Activated T-cell treated with anti-CD3 and anti-CD28 coated beads for 4 hours (primary cell): Measurements from ENCODE around the gene ANGPTL2.

Experiments
- DNase-seq: peaks from one replicate; pipeline ENCODE4 v3.0.0-alpha.2; 2020

ANGPTL2 gene

GRCh38 chr9:127074561-127075548, 47.6 kb downstream of the ANGPTL2 start:
- DNase-seq = no peak

DNA sequence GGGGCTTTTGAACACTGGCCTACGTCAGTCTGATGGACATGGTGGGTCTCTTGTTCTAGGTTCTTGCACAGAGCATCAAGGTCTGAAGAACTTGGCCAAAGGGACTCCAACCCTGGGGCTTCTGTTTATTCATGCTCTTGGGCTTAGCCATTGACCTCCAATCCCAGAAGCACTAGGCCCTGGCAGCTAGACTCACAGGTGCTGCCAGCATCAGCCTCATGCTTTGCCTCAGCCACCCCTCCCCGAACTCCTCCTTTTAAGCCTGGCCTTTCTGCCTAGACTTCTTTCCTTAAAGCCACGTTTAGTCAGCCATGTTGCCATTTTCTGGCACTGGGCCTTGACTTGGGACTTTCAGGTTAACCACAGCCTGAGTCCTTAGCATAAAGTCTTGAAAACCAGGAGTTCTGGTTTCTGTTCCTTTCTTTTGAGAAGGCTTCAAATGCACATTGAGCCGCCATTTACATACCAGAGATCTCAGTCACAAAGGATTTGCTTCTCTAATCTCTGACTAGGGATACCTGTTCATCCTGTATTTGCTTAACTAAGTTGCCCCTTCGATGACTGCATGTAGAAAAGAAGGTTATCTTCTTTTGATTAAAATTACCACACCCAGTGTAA, 54.7 kb downstream of the ANGPTL2 start:
- no peak for DNase-seq

GRCh38 chr9:127066851-127067136, 55.6 kb downstream of the ANGPTL2 start:
- no peak for DNase-seq

- DNase-seq = no peak
Measured at GRCh38 chr9:127066060-127066850, 56.2 kb downstream of the ANGPTL2 start.

DNA sequence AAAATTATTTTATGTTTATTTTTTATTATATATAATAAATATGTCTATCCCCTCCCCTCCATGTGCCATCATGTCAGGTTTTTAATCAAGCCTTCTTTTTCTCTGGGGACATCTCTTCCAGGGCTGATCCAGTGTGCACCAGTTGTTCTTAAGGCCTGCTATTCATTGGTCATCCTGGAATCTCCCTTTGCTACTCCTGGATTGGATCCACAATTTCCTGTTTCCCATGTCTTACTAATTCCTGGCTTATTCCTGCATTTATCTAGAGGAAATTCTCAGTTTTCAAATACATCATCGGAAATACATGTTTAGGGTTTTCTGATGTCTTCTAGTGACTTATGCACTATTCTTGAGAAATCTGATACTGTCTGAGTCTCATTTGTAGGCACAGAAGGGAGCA, 56.8 kb downstream of the ANGPTL2 start:
- DNase-seq = no peak

- no peak for DNase-seq
Measured at GRCh38 chr9:127064335-127064734, 58.1 kb downstream of the ANGPTL2 start.

DNA sequence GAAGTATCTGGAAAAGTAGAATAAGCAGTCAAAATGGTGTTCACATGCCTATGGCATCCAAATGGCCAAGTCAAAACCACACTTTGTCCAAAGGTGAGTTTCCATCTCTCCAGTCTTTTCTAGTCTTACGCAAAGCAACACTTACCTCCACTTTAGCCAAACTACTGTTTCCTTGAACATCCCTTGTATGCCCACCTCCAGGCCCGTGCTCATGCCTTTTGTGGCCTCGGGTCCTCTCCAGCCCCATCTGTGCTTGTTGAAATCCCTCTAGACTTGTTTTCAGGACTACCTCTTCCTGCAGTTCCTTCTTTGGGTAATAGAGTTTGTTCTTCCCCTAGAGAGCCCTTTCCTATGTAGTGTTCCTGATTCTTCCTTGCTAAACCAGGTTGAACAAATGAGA, 61.0 kb downstream of the ANGPTL2 start:
- no peak for DNase-seq

DNA sequence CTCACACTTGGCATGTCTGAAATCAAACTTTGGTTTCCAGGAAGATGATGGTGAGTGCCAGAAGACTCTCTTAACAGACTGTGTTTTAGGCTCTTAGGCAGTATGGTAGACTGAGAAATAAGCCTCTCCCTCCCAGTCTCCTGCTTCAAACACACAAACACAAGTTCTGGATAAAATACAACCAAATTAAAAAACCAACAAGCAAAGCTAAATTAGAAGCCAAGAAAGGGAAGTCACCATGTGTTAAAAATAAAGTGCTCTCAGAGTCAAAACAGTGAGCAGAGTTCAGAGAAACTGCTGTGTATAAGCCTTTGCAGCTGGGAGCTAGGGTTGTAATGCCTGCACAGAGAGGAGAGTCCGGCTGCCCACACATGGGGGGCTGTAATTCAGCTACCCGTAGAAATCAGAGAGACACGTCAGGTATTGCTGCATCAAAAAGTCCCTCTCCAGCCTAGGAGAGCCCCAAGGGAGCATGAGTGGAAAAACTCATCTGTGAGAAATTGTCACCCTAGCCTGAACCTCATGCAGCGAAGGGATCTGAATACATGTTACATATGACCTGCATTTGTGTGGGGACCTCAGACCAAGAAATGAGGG, 62.6 kb downstream of the ANGPTL2 start:
- DNase-seq = no peak

DNA sequence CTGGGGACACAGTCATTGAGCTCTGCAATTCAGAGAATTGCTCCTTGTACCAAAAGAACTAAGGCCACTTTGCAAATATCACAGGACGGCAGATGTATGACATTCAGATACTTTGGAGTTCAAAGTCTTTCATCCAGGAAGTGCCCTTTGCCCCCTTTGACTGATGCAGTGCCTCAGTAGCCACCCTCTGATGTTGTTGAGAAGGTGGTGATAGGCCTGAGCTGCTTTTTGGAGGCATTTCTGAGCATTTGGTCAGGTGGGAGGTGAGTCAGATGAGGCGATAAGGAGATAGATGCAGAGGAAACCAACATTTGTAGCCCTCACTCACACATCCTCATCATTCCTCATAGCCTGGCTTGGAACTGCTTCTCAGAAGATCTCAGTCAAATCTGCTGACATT, 63.4 kb downstream of the ANGPTL2 start:
- no peak for DNase-seq

DNA sequence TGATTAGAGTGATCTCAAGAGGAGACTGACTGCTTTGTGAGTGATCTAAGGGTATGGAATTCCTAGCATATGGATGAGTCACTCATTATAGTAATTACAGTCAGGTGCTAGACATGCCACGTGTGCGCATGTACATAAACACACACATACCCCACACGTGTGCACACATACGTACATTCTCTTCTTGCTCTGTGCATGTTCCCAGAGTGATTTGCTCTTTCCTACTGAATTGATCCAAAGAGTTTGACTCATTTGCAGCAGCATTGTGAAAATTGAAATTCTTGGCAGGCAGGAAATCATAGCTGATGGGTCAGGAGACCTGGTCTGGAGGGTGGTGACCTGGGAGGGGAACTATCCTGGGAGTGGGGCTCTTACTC, 63.8 kb downstream of the ANGPTL2 start:
- DNase-seq = no peak

- DNase-seq = no peak
Measured at GRCh38 chr9:127058011-127058644, 64.3 kb downstream of the ANGPTL2 start.

DNA sequence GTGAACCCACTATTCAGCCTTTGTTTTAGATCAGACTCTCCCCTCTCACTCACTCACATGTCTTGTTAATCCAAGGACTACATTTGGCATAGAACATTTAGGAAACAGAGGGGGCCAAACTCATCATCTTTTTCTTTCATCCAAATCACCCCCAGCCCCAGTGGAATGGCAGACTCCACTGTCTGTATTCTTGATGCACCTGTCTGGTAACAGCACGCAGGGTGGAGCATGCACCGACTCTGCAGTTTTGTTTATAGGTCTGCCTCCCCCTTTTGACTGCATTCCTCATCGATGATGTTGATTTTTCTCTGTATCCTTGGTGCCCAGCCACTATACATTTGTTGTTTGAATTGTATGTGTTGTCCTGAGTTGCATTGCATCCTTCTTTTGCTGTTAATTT, 66.0 kb downstream of the ANGPTL2 start:
- no peak for DNase-seq

GRCh38 chr9:127055745-127056402, 66.6 kb downstream of the ANGPTL2 start:
- DNase-seq = no peak

GRCh38 chr9:127053960-127054359, 68.5 kb downstream of the ANGPTL2 start:
- no peak for DNase-seq

DNA sequence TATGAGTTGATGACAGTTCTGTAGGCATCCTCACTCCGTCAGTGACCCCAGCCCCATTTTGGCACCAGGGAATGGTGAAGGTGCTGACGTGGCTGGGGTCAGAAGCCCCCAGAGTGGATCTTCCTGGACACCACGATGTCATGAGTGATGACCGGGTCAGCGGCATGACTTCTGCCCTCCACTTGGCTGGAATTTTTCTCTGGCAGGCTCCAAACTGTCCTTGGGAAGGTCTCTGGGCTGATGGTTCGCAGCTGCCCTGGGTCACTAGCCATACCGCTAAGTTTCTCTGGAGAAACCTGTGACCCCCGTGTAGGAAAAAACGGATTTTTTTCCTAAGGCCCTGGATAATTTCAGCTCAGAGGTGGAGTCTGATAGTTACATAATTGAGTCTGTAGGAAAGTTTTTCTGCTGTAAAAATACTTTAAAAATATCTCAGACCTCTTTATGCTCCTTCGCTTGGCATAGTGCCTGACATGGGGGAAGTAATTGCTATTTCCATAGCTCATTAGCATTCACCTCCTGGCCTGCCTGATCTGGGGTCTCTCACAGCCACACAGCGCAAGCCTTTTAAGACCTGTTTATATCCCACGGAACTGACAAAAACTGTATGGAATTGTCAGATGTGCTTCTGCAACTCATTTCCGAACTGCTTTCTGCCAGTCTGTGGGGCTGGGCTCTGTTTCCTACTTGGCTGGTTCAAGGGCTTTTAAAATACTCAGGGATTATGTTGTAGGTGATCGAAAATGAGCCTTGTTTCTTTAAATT, 69.2 kb downstream of the ANGPTL2 start:
- no peak for DNase-seq

GRCh38 chr9:127051881-127052595, 70.4 kb downstream of the ANGPTL2 start:
- no peak for DNase-seq

- DNase-seq = no peak
Measured at GRCh38 chr9:127050591-127051001, 71.8 kb downstream of the ANGPTL2 start.

DNA sequence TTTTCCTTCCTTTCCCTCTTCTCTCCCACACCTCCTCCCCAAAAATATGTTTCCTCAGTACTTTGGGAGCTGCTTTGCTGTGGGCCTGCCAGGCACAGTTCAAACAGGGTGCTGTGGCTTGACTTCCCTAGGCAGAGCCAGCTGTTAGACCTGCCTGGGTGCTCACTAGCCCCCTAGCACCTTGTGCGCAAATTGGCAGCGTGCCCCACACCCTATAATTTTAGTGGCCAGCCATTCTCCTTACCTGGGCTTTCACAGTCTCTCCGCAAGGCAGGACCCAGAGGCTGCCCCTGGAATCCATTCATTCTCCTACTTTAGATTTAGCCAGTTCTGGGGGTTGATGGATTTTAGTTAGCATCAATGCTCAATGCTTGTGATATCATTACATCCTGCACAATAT, 72.3 kb downstream of the ANGPTL2 start:
- no peak for DNase-seq

GRCh38 chr9:127049581-127049980, 72.9 kb downstream of the ANGPTL2 start:
- DNase-seq = no peak

GRCh38 chr9:127049044-127049443, 73.4 kb downstream of the ANGPTL2 start:
- no peak for DNase-seq

DNA sequence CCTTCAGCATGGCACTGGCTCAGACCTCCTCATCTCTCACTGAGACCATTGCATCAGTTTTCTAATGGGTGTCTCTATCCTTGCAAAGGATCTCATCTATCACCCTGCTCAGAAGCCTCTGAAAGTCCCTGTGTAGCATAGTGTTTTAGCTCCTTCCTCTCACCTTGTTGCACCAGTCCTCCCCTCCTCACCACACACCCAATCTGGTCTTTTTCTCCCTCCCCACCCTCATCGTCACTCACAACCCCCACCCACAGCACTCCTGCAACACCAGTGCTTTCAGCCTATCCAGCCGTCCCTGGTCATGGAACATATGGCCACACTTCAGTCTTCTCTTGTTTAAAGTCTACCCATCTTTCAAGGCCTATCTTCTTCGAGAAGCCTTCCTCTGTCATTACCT, 74.5 kb downstream of the ANGPTL2 start:
- no peak for DNase-seq
